ENCODE results near the gene WEE2. TPM values are rescaled to one million over a fixed set of nuclear protein-coding genes. Genes with fewer than 3 reads are reported as not detected.

WEE2 gene
- total and polyA plus RNA-seq, 2 of the 13 experiments (the other 11 are each of a cell fraction or from before 2014, with no cell fraction given): not detected

- TF ChIP-seq PPARG (CRISPR knock-in tag; conservative IDR thresholded peaks at IDR 0.05): peak; percentile 72
- no peak for TF ChIP-seq HNRNPH1 (optimal IDR thresholded peaks at IDR 0.05; ENCODE audit: low read depth, low read length)
- TF ChIP-seq ZNF121 (CRISPR knock-in tag; IDR thresholded peaks at IDR 0.05): 0 out of 2 replicates have a peak, but pooled peaks have one; percentile 35
- peak; percentile 89 for TF ChIP-seq CCDC6 (CRISPR knock-in tag; IDR thresholded peaks at IDR 0.05)
- TF ChIP-seq ZNF367 (CRISPR knock-in tag; IDR thresholded peaks at IDR 0.05; ENCODE audit: borderline replicate concordance): no peak
- peak; percentile 87 for TF ChIP-seq ZNF878 (CRISPR knock-in tag; IDR thresholded peaks at IDR 0.05)
- peak; percentile 95 for TF ChIP-seq CCAR2 (optimal IDR thresholded peaks at IDR 0.05; ENCODE audit: low read depth, low read length)
- TF ChIP-seq HNRNPK (IDR thresholded peaks at IDR 0.05; ENCODE audit: low read depth, low read length, poor library complexity, severe bottlenecking): no peak
- TF ChIP-seq ZFX (CRISPR knock-in tag; IDR thresholded peaks at IDR 0.05; ENCODE audit: low read depth): peak; percentile 61; the same call in 1 of the 2 replicates
- peak; percentile 87; the same call in 1 of the 2 replicates for TF ChIP-seq ZNF607 (CRISPR knock-in tag; IDR thresholded peaks at IDR 0.05; ENCODE audit: borderline replicate concordance)
- peak; percentile 84 for TF ChIP-seq SMYD3 (CRISPR knock-in tag; IDR thresholded peaks at IDR 0.05)
- TF ChIP-seq, protein P1, sequence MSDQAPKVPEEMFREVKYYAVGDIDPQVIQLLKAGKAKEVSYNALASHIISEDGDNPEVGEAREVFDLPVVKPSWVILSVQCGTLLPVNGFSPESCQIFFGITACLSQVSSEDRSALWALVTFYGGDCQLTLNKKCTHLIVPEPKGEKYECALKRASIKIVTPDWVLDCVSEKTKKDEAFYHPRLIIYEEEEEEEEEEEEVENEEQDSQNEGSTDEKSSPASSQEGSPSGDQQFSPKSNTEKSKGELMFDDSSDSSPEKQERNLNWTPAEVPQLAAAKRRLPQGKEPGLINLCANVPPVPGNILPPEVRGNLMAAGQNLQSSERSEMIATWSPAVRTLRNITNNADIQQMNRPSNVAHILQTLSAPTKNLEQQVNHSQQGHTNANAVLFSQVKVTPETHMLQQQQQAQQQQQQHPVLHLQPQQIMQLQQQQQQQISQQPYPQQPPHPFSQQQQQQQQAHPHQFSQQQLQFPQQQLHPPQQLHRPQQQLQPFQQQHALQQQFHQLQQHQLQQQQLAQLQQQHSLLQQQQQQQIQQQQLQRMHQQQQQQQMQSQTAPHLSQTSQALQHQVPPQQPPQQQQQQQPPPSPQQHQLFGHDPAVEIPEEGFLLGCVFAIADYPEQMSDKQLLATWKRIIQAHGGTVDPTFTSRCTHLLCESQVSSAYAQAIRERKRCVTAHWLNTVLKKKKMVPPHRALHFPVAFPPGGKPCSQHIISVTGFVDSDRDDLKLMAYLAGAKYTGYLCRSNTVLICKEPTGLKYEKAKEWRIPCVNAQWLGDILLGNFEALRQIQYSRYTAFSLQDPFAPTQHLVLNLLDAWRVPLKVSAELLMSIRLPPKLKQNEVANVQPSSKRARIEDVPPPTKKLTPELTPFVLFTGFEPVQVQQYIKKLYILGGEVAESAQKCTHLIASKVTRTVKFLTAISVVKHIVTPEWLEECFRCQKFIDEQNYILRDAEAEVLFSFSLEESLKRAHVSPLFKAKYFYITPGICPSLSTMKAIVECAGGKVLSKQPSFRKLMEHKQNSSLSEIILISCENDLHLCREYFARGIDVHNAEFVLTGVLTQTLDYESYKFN (CRISPR knock-in tag; conservative IDR thresholded peaks at IDR 0.05): peak; percentile 38; the same call in 1 of the 2 replicates
- peak; percentile 82; the same call in 1 of the 2 replicates for TF ChIP-seq PITX1 (CRISPR knock-in tag; IDR thresholded peaks at IDR 0.05)
- peak; percentile 27; the same call in 1 of the 2 replicates for TF ChIP-seq ZNF720 (CRISPR knock-in tag; IDR thresholded peaks at IDR 0.05)
- TF ChIP-seq HOMEZ (CRISPR knock-in tag; IDR thresholded peaks at IDR 0.05; ENCODE audit: low read depth): peak; percentile 85; the same call in 1 of the 2 replicates
- peak; percentile 87 for TF ChIP-seq MIXL1 (CRISPR knock-in tag; IDR thresholded peaks at IDR 0.05)
- peak; percentile 99 for TF ChIP-seq SMAD3 (CRISPR knock-in tag; IDR thresholded peaks at IDR 0.05)
- peak; percentile 91 for TF ChIP-seq ISL2 (CRISPR knock-in tag; IDR thresholded peaks at IDR 0.05)
- no peak for TF ChIP-seq HES4 (CRISPR knock-in tag; IDR thresholded peaks at IDR 0.05; ENCODE audit: borderline replicate concordance)
- TF ChIP-seq U2AF1 (optimal IDR thresholded peaks at IDR 0.05; ENCODE audit: low read depth, low read length): peak; percentile 67
- TF ChIP-seq CENPT (CRISPR knock-in tag; IDR thresholded peaks at IDR 0.05; ENCODE audit: low read depth): no peak
- peak; percentile 41; the same call in 1 of the 2 replicates for TF ChIP-seq RELA (CRISPR knock-in tag; IDR thresholded peaks at IDR 0.05)
- TF ChIP-seq SNAI1 (CRISPR knock-in tag; IDR thresholded peaks at IDR 0.05; ENCODE audit: borderline replicate concordance): no peak
- TF ChIP-seq GATAD1 (CRISPR knock-in tag; IDR thresholded peaks at IDR 0.05): peak; percentile 99
- no peak for TF ChIP-seq RFX5 (IDR thresholded peaks at IDR 0.05; ENCODE audit: low read depth, low read length)
- TF ChIP-seq ZNF7 (CRISPR knock-in tag; IDR thresholded peaks at IDR 0.05): no peak
Measured at GRCh38 chr7:141737836-141738591, 29.9 kb downstream of the WEE2 start, which contains the start of gene SSBP1 (continued).
